GM21723 (cell line): ENCODE results near the gene PAOX.

Experiments
- ATAC-seq: cut with Tn5 transposase; IDR thresholded peaks from one replicate; pipeline ENCODE4 v1.9.1; 2021; ENCODE audit warnings: mild to moderate bottlenecking, moderate library complexity; ENCODE audit not compliant: unreplicated experiment

The PAOX gene

DNA sequence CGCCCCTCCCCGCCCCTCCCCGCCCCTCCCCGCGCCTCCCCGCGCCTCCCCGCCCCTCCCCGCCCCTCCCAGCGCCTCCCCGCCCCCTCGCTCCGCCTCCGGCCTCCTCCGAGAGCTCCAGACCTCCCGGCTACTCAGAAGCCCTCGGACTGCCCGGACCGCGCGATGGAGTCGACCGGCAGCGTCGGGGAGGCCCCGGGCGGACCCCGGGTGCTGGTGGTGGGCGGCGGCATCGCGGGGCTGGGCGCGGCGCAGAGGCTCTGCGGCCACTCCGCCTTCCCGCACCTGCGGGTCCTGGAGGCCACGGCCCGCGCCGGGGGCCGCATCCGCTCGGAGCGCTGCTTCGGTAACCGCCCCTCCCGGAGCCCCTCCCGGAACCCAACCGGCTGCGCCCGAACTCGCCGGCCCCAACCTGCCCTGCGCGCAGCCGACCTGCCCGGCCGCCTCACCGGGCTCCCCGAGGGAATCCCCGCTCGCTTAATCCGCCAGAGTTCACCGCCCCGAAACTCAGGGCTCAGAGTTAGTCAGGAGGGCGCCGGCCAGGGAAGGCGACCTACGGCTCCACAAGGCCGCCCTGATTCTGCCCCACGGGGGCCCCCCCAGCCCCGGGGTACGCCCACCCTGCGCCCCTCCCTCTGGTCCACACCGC is at the start of gene PAOX:
PAOX (plus strand) TSS at position 111 of the 649 bp plus-strand sequence; CDS start at position 166, 55 bp downstream.
- ATAC-seq, result peak; percentile 63

DNA sequence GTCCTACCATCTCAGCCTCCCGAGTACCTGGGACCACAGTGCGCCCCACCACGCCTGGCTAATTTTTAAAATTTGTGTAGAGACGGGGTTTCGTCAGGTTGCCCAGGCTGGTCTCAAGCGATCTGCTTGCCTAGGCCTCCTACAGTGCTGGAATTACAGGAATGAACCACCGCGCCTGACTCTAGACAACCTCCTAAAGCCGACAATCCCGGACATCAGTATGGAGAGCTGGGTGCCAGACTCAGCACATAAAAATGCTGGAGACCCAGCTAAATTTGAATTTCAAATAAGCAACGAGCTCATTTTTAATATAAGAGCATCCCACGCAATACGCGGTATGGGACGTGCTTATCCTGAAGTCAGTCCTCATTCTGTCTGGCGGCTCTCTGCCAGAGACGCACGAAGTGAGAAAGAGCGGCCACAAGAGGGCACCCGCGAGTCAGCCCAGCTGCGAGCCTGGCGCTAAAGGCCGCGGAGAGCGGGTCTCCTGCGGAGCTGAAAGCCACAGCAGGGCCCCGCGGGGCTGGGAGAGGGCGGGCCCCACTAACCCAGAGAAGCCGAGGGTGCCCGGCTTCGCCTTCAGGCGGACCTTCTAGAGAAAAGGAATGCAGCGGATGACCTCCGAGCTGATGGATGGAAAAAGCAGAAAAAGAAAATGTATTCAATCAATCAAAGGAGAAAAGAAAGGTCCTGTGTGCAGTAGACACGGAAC is 49.4 kb upstream of the PAOX start:
- peak; percentile 91 for ATAC-seq

DNA sequence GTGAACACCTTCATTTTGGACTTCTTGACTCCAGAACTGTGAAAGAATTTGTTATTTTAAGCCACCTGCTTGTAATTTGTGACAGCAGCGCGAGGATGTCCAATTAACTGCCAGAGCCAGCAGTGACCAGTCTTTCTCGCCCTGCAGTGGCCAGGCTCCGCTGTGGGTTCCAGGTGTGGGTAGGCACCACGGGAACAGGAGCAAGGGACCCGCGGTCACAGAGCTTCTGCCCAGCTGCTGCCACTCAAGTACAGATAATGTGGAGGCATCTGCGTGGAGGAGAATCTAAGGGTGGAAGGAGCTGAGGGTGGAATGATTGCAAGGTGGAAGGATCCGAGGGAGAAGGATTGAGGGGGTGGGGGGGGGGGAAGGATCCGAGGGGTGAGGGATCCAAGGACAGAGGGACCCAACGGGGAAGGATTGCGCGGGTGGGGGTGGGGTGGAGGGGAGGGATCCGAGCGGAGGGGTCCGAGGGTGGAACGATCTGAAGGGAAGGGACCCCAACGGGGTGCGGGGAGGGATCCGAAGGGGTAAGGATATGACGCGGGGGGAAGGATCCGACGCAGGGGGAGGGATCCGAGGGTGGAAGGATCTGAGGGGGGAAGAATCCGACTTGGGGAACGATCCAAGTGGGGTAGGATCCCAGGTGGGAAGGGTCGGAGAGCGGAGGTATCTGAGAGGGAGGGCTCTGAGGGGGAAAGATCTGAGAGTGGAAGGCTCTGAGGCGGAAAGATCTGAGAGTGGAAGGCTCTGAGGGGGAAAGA is 45.9 kb upstream of the PAOX start:
- ATAC-seq, result no peak

DNA sequence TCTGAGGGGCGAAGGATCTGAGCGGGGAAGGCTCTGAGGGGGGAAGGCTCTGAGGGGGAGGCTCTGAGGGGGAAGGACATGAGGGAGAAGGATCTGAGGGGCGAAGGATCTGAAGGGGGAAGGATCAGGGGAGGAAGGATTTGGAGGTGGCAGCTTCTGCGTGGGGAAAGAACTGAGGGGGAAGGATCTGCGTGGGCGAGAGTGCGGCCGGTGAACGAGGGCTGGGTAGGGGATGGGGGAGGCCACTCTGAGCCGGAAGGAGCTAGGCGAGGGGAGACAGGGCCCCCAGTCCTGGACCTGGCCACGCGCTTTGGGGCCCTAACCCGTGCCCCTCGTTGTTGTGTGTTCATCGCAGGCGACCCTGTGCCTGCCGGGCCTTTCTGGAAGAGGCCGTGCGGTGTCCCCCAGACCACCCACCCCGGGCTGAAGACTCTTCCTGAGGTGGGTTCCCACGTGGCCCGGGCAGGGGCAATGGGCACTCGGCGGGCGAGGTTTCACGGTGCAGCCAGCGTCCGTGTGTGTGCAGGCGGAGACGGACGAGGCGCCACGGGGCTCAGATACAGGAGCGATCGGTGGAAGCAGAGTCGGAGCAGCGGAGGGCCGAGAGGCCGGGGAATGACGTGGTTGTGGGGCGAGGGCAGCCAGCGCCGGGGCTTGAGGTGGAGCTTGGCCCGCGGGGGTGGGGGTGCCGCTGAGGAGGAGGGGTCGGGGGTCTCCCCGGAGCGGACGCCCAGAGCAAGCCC is 44.4 kb upstream of the PAOX start:
- peak; percentile 48 for ATAC-seq

DNA sequence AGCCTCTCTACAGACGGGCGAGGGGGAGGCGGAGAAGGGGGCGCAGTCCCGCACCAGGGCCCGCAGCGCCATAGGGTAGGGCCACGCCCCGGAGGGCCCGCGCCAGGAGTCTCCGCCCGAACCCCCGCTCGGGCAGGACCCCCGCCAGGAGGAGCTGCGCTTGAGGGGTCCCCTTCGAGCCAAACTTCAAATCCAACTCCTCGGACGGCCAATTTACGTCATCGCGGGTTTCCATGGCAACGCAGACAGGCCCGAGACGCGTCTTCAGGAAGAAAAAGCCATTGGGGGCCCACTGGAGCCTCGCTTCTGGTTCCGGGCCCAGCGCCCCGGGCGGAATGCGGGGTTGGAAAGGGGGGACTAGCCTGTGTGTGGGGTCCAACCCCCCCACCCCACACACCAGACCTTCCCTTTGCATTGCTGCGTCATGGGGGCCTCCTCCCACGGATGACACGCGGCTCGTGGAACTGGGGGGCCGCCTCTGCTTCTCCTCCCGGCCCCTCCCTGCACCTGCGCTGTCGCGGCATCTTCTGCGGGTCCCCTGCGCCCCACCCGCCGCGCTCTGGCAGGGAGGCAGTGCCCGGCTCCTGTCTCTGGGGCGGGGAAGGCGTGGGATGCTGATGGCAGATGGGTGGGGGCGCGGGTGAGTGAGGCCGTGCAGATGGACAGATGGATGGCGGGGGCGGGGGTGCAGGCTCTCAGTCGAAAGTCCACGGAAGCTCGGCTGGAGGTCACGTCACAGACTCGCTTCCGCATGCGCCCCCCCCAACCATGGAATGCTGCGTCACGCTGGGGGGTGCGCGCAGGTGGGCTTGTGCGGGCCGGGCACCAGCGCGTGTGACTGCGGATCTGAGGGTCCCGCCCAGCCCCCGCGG is 43.6 kb upstream of the PAOX start:
- peak; percentile 55 for ATAC-seq

DNA sequence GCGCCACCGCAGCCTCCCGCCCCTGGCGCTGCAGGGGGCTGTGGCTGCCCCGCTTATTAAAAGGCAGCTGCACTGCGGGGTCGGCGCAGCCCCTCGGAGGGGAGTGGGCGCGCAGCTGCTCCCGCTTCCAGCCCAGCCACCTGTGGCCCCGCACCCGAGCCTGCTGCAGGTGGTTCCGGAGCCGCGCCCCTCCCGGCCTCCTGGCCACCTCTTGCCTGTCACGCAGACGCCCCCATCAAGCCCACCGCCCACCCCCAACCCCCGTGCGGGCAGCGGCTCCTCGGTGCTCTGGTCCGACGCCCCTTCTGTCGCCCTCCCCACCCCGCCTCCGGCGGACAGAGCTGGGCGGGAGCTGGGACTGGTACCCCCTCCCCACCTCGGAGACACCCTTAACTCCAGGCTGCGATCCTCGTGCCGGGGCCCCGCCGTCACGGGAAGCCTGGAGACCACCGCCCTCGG is 42.9 kb upstream of the PAOX start:
- no peak for ATAC-seq

DNA sequence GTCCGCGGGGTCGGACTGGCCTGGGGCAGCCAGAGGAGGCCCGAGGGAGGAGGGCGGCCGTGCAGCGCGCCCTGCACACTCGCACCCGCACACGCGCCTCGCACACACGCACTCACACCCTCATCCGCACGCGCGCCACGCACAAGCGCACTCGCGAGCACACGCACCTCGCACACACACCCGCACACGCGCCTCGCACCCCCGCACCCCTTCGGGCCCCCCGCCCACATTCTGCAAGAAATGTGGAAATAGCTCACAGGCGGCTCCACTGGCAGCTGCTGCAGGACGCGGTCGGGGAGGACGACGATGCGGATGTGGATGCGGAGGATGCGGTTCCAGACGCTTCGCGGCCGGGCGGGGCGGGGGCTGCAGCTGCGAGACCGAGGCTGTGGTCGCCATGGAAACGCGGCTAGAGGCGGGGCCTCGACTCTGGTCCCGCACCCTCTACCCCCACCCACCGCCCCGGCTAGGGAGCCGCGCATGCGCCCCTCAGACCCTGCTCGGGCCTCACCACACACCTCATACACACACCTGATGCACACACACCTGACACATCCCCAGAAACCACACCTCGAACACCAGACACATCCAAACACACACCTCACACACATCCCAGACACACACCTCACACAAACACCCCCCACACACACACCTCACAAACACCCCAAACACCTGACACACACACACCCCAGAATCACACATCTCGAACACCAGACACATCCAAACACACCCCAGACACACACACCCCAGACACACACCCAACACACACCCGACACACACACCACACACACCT is 42.3 kb upstream of the PAOX start, which contains the start of gene CALY:
CALY (minus strand) TSS at position 320 of the 793 bp plus-strand sequence. CDS start 7,907 bp downstream, outside the sequence.
- no peak for ATAC-seq

DNA sequence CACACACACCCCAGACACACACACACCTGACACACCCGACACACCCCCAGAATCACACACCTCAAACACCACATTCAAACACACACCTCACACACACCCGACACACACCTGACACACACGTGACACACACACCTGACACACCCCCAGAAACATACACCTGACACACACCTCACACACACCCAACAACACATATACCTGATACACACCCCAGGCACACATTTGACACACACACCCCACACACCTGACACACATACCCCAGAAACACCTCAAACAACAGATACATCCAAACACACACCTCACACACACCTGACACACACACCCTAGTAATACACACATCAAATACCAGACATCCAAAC is 41.7 kb upstream of the PAOX start:
- ATAC-seq, result no peak

DNA sequence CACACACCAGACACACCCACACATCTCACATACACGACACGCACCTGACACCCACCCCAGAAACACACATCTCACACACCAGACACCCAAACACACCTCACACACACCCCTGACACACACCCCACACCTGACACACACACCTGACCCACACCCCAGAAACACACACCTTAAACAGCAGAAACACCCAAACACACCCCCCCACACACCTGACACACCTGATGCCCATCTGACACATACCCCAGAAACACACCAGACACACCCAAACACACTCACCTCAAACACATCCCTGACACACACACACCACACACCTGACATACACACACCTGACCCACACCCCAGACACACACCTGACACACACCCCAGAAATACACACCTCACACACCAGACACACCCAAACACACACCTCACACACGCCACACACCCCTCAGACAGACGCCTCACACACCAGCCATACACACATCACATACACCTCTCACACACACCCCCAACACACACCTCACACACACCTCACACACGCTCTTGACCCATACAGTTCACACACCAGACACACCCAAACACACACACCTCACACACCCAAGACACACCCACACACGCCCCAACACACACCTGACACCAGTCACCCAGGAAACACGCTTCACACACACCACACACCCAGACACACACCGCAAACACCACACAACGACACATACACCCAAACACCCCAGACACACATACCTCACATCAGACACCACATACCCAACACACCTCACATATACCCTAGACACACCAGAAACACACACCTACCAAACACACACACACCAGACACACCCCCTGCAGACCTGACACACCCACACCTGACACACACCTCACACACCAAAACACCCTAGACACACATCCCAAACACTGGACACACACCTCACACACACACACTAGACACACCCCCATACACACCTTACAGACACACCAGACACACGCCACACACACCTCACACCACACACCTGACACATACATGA is 40.7 kb upstream of the PAOX start:
- no peak for ATAC-seq

DNA sequence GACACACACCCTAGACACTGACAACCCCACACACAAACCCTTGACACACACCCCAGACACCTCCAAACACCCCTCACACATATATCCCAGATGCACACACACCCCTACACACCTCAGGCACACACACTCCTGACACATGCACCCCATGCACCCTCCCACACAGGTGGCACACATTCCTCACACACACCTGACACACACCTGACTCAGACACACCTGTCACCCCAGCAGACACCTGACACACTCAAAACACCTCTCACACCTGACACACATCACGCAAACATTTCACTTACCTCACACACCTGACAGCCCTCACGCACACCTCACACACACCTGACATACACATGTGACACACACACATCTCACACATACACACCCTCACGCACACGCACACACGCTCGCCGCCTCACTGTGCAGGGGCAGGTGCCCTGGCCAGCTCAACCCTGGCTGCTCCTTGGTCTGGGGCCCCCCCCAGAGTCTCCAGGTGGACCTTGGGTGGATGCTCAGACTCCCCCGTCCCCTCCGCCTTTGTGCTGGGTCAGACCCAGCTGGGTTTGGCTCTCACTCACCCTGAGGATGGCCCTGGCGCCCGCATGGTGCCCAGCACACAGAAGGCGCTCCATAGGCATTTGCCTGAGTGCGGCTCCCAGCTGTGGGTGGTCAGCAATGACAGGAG is 39.2 kb upstream of the PAOX start:
- no peak for ATAC-seq

DNA sequence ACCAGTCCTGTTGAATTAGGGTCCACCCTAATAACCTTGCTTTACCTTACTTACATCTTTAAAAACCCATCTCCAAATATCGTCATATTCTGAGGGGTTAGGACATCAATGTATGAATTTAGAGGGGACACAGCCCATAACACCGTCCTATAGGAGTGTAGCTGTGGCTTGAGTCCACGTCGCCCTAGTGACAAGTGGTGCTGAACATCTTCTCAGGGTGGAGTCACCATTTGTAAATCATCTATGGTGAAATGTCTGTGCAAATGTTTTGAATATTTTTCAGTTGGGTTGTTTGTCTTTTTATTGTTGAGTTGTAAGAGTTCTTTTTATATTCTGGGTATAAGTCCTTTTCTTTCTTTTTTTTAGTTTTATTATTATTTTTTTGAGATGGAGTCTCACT is 37.1 kb upstream of the PAOX start:
- ATAC-seq, result no peak

DNA sequence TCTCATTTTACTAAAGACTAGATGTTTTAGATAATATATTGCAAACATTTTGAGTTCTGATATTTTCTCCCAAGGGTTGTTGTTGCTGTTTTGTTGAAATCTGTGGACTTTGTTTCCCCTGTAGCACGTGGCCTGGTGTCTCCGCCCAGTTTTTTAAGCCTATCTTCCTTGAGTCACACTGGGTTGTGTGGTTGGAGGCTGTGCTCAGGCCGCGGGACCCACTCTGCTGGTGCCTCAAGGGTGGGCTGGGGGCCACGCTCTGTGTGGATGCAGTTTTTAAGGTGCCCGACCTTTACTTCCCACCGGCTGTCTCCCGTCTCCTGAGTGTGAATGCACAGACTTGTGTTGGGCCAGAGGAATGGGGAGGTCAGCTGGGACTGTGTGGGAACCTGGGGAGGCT is 36.1 kb upstream of the PAOX start:
- no peak for ATAC-seq

DNA sequence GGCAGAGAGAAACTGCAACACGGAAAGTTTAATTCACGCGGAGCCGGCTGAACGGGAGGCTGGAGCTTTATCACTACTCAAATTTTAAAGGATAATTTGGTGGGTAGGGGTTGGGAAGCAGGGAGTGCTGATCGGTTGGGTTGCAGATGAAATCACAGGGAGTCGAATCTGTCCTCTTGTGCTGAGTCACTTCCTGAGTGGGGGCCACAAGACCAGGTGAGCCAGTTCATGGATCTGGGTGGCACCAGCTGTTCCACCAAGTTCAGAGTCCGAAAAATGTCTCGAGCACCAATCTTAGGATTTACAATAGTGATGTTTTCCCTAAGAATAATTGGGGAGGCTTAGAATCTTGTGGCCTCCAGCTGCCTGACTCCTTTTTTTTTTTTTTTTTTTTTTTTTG is 35.5 kb upstream of the PAOX start:
- ATAC-seq, result no peak

DNA sequence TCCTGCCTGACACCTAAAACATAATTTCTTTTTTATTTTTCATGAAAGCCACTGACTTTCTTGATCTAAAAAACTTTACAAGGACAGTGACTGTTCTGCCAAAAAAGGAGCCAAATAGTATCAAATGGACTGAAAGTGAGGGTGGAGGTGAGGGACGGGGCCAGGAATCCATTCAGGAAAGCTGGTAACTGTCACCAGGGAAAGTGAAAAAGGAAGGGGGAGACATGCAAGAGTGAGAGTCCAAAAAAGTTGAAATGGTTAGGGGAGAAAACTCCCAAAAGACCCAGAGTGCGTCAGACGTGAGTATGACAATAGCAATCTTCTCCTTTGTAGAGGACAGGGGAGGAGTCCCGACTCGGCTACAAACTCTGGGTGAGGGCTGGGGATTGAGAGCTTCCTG is 34.8 kb upstream of the PAOX start:
- ATAC-seq, result no peak

DNA sequence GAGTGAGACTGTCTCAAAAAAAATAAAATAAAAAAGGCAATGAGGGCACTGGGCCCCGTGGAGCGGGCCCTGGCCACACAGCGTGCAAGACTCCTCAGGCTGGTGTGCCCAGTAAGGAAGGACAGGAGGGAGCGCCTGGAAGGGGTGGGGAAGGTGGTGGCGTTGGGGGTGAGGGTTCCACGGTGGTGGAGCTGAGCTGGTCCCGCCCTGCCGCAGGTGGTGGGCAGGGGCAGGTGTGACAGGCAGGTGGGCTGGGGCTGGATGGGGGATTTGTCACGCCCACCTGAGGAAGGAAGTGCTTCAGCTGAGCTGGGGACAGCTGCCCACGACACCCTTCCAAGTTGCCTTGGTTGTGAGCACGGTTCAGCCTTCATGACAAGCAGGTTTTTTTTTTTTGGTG is 32.6 kb upstream of the PAOX start:
- ATAC-seq, result no peak

DNA sequence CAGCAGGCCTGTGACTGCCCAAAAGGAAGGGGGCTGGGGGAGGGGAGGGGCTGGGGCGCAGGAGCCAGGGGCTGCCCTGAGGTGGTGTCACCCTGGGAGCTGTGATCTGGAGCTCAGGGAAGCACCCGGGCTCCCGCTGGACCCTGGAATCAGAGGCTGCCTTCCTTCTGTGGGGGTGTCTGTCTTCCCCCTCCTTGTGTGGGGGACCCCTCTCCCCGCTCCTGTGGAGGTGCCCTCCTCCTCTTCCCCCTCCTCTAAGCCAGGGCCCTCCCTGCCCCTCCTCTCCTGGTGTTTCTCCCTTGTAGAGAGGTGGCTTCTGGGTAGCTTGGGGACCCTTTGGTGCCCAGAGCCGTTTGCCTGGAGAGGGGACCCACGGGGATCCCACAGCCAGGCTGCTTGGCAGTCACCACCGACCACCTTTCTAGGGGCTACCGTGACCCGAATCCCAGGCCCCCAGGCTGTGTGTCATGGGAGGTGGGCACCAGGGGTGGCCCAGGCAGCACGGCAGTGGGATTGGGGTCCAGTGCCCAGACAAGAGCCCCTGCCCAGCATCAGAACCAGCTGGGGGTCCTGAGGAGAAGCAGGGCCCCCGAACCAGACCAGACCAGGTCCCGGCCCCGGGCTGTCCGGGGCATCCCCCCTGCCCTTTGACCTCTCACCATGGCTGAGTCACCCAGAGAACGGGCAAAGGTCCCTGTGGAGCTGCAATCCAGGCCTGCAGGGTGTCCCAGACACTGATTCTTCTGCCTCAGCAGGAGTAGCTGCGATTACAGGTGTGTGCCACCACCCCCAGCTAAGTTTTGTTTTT is 31.1 kb upstream of the PAOX start:
- no peak for ATAC-seq

DNA sequence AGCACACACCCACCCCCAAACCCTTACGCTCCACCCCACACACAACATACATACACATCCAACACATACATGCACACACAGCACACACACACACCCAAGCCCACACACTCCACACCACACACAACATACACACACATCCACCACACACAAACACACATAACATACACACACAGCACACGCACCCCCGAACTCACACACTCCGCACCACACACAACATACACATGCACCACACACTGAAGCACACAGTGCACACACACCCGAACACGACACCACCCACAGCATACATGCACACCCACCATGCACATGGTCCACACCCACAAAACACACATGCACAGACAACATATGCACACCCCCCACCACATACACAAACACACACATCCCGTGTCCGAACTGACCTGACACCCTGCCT is 29.9 kb upstream of the PAOX start:
- no peak for ATAC-seq
